GM18907 (cell line): ENCODE measurements around the gene COPS7B.
"Not testable (repeated sequence)": the region's sequence is repeated elsewhere in the genome, so short reads cannot be mapped to it uniquely, and the experiment has no call there.

ENCODE experiments used
- ATAC-seq: cut with Tn5 transposase; IDR thresholded peaks from one replicate; pipeline ENCODE4 v1.9.1; 2021; ENCODE audit warnings: mild to moderate bottlenecking, moderate library complexity; ENCODE audit not compliant: unreplicated experiment

COPS7B gene

DNA sequence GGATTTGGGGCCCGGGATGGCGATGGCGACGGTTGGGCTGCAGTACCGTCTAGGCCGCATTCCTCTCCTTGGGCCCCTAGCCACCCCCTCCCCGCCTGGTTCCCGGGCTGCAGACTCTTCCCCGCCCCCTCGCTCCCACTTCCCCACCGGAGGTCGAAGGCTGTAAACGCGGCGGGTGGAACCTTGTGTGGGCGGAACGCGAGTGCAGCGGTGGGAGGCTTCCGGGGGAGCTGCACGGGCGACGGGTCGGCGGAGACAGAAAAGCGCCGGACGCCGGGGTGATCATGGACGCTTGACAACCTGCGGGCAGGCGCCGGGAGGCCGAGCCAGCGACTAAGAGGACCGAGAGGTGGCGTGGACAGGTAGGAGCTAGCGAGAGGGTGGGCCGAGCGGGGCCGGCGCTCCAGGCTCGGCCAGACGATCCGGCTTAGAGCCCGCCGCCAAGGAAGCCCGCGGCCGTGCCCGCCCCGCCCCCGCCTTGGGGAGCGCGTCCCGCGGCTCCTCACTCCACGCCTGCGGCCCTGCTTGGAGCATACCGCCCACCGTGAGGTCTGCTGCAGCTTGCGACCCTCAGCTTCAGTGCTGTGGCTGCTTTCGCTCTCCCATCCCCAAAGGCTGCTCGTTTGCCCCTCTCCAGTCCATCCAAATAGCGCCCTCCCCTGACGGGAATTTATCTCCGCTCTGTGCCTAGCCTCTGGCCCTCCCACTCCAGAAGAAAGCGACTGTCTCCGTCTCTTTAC is at the start of gene COPS7B:
TSS of gene COPS7B (plus strand) at position 269 of the 740 bp plus-strand sequence. CDS start 2,126 bp downstream, outside the sequence.
- ATAC-seq = peak; percentile 69

- ATAC-seq = no peak
These were observed 48.5 kb upstream of the COPS7B start for GRCh38 chr2:231737761-231738160.

- no peak for ATAC-seq
These were observed 42.7 kb upstream of the COPS7B start for GRCh38 chr2:231743376-231744116.

GRCh38 chr2:231745303-231746038 is 40.8 kb upstream of the COPS7B start:
- ATAC-seq = no peak

DNA sequence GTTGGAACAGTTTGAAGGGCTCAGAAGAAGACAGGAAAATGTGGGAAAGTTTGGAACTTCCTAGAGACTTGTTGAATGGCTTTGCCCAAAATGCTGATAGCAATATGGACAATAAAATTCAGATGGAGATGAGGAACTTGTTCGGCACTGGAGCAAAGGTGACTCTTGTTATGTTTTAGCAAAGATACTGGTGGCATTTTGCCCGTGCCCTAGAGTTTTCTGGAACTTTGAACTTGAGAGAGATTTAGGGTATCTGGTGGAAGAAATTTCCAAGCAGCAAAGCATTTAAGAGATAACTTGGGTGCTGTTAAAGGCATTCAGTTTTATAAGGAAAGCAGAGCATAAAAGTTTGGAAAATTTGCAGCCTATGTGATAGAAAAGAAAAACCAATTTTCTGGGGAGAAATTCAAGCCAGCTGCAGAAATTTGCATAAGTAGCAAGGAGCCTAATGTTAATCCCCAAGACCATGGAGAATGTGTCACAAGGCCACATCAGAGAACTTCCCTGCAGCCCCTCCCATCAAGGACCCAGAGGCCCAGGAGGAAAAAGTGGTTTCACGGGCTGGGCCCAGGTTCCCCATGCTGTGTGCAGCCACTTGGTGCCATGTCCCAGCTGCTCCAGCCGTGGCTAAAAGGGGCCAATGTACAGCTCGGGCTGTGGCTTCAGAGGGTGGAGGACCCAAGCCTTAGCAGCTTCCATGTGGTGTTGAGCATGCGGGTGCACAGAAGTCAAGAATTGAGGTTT is 37.9 kb upstream of the COPS7B start:
- ATAC-seq = not testable (repeated sequence)

DNA sequence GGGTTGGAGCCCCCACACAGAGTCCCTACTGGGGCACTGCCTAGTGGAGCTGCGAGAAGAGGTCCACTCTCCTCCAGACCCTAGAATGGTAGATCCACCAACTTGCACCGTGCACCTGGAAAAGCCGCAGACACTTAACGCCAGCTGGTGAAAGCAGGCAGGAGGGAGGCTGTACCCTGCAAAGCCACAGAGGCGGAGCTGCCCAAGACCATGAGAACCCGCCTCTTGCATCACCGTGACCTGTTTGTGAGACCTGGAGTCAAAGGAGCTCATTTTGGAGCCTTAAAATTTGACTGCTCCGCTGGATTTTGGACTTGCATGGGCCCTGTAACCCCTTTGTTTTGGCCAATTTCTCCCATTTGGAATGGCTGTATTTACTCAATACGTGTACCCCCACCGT is 37.2 kb upstream of the COPS7B start:
- not testable (repeated sequence) for ATAC-seq

- no peak for ATAC-seq
These were observed 35.0 kb upstream of the COPS7B start for GRCh38 chr2:231751042-231751815.

- no peak for ATAC-seq
These were observed 34.2 kb upstream of the COPS7B start for GRCh38 chr2:231752061-231752460.

DNA sequence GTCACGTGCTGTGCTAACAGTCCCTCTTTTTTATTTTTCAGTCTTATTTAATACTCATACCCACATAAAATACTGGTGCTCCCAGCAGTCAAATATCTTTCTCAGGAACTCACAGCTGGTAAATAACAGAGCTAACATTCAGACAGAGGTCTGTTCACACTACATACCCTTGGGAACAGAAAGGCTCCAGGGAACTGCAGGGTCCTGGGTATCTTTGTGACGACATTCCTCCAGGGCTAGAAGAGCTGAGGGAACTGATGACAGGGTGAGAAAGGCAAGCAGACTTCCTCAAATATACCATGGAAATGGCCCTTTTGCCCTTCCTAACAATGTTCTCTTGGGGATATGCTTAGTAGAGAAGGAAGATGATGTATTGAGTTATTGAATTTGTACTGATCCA is 24.5 kb upstream of the COPS7B start:
- no peak for ATAC-seq

DNA sequence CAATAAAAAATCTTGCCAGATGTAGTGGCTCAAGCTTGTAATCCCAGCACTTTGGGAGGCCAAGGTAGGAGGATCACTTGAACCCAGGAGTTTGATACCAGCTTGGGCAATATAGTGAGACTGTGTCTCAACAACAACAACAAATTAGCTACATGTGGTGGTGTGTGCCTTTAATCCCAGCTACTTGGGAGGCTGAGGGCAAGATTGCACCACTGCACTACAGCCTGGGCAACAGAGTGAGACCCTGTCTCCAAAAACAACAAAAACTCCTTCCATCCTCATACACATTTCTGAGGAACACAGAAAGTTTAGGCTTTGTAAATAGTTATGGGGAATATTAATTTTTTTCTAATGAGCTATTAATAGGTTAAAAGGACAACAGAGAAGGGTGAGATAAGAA is 22.1 kb upstream of the COPS7B start:
- ATAC-seq = no peak

DNA sequence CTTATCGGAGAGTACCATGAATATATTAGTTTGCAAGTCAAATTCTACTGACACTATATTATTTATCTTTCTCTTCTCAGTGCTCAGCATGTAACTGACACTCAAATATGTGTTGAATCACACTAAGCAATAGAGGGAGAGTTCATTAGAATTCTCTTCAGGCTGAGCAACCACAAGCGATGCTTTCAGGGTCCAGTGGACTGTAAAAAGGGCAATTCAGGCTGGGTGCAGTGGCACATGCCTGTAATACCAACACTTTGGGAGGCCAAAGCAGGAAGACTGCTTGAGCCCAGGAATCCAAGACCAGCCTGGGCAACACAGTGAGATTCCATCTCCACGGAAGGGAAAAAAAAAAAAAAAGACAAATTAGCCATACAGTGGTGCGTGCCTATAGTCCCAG is 21.5 kb upstream of the COPS7B start:
- ATAC-seq = no peak

GRCh38 chr2:231765496-231765929 is 20.7 kb upstream of the COPS7B start:
- peak; percentile 45 for ATAC-seq

GRCh38 chr2:231769170-231770136 is 16.8 kb upstream of the COPS7B start:
- no peak for ATAC-seq

DNA sequence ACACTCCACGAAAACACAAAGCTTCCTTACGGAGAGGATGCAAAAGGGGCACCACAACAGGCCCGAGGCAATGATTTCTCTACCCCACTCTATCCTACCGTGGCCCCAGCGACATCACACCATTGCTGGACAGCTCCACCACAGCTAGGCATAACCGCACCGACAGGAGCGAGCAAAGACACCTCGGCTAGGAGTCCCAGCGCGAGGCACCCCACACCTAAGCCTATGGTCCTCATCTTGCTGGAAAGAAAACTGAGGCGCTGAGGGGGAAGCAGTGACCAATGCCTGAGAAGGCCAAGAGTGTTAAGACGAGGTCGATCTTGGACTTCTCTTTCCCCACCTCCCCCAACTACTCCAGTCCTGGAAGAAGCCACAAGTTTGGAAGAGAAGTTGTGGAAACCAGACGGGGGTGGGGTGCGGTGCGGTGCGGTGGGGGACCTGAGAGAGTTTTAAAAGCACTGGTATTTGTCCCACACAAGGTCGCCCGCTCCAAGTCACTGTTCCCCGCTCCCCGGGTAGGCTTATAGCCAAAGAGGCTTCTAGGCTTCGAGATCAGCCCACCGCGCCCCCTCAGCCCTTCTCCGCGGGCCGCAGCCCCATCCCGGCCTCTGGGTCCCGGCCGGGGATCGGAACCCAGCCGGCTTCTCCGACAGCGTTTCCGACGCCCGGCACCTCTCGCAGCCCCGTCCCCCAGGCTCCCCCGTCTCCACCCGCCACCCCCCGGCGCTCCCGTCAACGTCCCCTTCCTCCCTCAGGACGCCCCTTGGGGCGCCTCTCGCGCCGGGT is 5.9 kb upstream of the COPS7B start:
- no peak for ATAC-seq

DNA sequence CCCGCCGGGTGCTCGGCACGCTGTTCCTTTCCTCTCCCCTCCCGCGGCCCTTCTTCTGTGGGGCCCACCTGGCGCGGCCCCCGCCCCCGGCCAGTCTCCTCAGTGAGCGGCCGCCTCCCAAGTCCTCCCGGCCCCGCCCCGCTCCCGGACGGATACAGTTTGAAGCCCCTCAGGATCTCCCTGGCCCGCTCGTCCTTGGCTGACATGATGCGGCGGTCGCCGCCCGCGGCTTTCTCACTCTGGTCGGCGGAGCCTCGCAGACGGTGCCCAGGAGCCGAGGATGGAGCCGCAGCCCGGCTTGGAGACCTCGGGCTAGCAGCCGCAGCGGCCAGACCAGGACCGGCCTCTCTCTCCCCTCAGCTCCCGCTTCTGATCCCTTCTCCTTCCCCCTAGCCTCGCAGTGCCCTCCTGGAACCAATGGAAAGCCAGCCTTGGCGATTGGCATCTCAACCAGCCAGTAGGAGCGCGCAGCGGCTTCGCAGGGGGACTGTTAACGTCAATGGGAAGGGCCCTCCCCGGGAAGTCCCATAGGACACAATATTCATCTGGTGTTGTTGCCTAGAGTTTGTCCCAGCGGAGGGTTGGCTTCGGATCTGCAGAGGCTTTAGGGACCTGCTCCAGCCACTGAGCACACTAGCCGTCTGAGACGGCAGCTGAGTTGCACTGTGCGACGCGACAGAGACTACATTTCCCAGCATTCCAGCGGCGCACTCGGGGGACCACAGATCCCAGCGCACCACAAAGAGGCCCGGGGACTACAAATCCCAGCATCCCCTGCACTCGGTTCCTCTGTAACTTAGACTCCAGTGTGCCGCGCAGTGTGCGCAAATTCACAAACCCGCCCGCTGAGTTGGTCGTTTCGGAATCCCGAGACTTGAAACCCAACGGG is 5.1 kb upstream of the COPS7B start, which contains the start of gene PDE6D:
TSS of gene PDE6D (minus strand) at position 374 of the 889 bp plus-strand sequence. CDS start at position 206, 168 bp downstream.
- ATAC-seq = peak; percentile 92

GRCh38 chr2:231781798-231782726 is 4.2 kb upstream of the COPS7B start:
- ATAC-seq = no peak
